Kidney (tissue), 14 donors: ENCODE measurements around the gene CALD1. TPM values are rescaled to one million over a fixed set of nuclear protein-coding genes. Genes with fewer than 3 reads are reported as not detected.

Experiments used
- DNase-seq, 5 donors: peaks; one replicate each; pipeline ENCODE4 v3.0.0-alpha.2; 2013 to 2020
- FAIRE-seq: peaks from 2 replicates; lab custom pipeline; 2012; peaks lifted over from hg19 to GRCh38; lab: Jason Lieb, UNC
- H3K27ac ChIP-seq, 2 donors: one replicate each; pipeline ENCODE4 v1.7.0; 2013; ENCODE audit warnings: low read depth in 2 of 2, low read length in 2 of 2, inconsistent platforms in 1 of 2
- H3K27me3 ChIP-seq: one replicate; pipeline ENCODE4 v1.7.1; 2013; ENCODE audit warnings: low read length, inconsistent platforms; ENCODE audit not compliant: control insufficient read depth, insufficient read depth
- H3K36me3 ChIP-seq, 3 donors: one replicate each; pipeline versions ENCODE4 v1.7.0 to v1.7.1; 2013; ENCODE audit warnings: low read length in 3 of 3, control low read depth in 1 of 3, inconsistent platforms in 1 of 3; ENCODE audit not compliant: insufficient read depth in 3 of 3, control insufficient read depth in 2 of 3
- H3K4me1 ChIP-seq, 3 donors: one replicate each; pipeline versions ENCODE4 v1.7.0 to v1.7.1; 2013; ENCODE audit warnings: low read length in 3 of 3, inconsistent platforms in 1 of 3, low read depth in 1 of 3; ENCODE audit not compliant: control insufficient read depth in 2 of 3, insufficient read depth in 2 of 3
- H3K4me3 ChIP-seq, 3 donors: one replicate each; pipeline versions ENCODE4 v1.7.0 to v1.8.1; 2013; ENCODE audit warnings: low read length in 3 of 3, control low read depth in 1 of 3, inconsistent platforms in 1 of 3
- H3K9ac ChIP-seq, 3 donors: one replicate each; pipeline versions ENCODE4 v1.7.0 to v1.7.1; 2013; ENCODE audit warnings: low read length in 3 of 3, control low read depth in 1 of 3, inconsistent platforms in 1 of 3
- H3K9me3 ChIP-seq, 3 donors: one replicate each; pipeline versions ENCODE4 v1.7.0 to v1.7.1; 2013; ENCODE audit warnings: low read length in 3 of 3, control low read depth in 1 of 3, inconsistent platforms in 1 of 3; ENCODE audit not compliant: control insufficient read depth in 2 of 3, insufficient read depth in 1 of 3
- intact Hi-C: fragments of 100-400 bp; cut with DNase I; formaldehyde crosslinking; loops from one replicate; pipeline ENCODE4 v1.11.1; 2022
- polyA plus RNA-seq: library from polyadenylated mRNA; stranded (reverse); fragments of 350-450 nt; fragmentation: Illumina TruSeq; extraction: RNeasy Lipid Tissue Mini Kit (QIAGEN cat#74804); gene quantifications from one replicate; pipeline ENCODE4 v1.2.3, GENCODE V29; 2014; ENCODE audit warnings: low read depth, low replicate concordance; ENCODE audit not compliant: insufficient read depth
- total RNA-seq: library from RNA; stranded (reverse); fragmentation: NEBNext Ultra II Directional; extraction: Animal tissue kit (Norgen Biotek cat#: 25700); gene quantifications from one replicate; pipeline ENCODE4 v1.2.1, GENCODE V29; 2021
- TF ChIP-seq, protein P1 (sequence below): IDR thresholded peaks from 3 replicates; pipeline ENCODE4 v1.5.1; 2012; ENCODE audit warnings: mild to moderate bottlenecking, moderate library complexity, borderline replicate concordance; ENCODE audit not compliant: insufficient read depth; ENCODE audit errors: extremely low read depth
- donor health status: control.
- donor health status: control.
- donor health status: control.
- donor health status: control.
- donor health status: control.
- donor health status: DM: yes; HTN: yes; CAD: no.
- donor health status: Normal renal cell carcinoma (clear cell type).

Gene CALD1
- total and polyA plus RNA-seq, 2 donors from 2014 or later, result 72.7 to 218 TPM

GRCh38 chr7:134851141-134851540 is 71.7 kb downstream of the CALD1 start:
- FAIRE-seq, result no peak

GRCh38 chr7:134852625-134853024 is 73.2 kb downstream of the CALD1 start:
- TF ChIP-seq, protein P1, sequence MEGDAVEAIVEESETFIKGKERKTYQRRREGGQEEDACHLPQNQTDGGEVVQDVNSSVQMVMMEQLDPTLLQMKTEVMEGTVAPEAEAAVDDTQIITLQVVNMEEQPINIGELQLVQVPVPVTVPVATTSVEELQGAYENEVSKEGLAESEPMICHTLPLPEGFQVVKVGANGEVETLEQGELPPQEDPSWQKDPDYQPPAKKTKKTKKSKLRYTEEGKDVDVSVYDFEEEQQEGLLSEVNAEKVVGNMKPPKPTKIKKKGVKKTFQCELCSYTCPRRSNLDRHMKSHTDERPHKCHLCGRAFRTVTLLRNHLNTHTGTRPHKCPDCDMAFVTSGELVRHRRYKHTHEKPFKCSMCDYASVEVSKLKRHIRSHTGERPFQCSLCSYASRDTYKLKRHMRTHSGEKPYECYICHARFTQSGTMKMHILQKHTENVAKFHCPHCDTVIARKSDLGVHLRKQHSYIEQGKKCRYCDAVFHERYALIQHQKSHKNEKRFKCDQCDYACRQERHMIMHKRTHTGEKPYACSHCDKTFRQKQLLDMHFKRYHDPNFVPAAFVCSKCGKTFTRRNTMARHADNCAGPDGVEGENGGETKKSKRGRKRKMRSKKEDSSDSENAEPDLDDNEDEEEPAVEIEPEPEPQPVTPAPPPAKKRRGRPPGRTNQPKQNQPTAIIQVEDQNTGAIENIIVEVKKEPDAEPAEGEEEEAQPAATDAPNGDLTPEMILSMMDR, result no peak

More at GRCh38 chr7:134851141-134851540, 71.7 kb downstream of the CALD1 start:
- no peak overlapping the region for H3K4me3 ChIP-seq
- TF ChIP-seq, protein P1, result no peak
- H3K36me3 ChIP-seq, result no peaks in the 10 kb centered on the region
- peaks cover 2 to 15% (median 3%) of the 10 kb centered on the region in 3 donors for H3K4me1 ChIP-seq
- H3K9me3 ChIP-seq, result no peaks in the 10 kb centered on the region
- no peak for DNase-seq
- H3K9ac ChIP-seq, result no peak overlapping the region
- intact Hi-C loops, result no loop called here
- no peak overlapping the region for H3K27ac ChIP-seq
- no peaks in the 10 kb centered on the region for H3K27me3 ChIP-seq

DNA sequence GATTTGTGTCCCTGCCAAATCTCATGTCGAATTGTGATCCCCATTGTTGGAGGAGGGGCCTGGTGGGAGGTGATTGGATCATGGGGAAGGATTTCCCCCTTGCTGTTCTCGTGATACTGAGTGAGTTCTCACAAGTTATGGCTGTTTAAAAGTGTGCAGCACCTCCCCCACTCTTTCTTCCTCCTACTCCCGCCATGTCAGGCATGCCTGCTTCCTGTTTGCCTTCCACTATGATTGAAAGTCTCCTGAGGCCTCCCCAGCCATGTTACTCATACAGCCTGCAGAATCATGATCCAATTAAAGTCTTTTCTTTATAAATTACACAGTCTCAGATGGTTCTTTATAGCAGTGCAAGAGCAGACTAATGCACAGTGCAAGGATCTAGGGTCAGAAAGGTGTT is 75.4 kb downstream of the CALD1 start:
- H3K36me3 ChIP-seq, result no peaks in the 10 kb centered on the region
- intact Hi-C loops, result no loop called here
- peaks cover 2 to 14% (median 3%) of the 10 kb centered on the region in 3 donors for H3K4me1 ChIP-seq
- H3K27me3 ChIP-seq, result no peaks in the 10 kb centered on the region
- H3K9me3 ChIP-seq, result no peaks in the 10 kb centered on the region
- FAIRE-seq, result no peak
- TF ChIP-seq, protein P1, result no peak
- peak in 1 of 5 donors; percentile 62 for DNase-seq
- H3K4me3 ChIP-seq, result no peak overlapping the region
- no peak overlapping the region for H3K27ac ChIP-seq
- H3K9ac ChIP-seq, result no peak overlapping the region

More at GRCh38 chr7:134852625-134853024, 73.2 kb downstream of the CALD1 start:
- peaks cover 2 to 14% (median 3%) of the 10 kb centered on the region in 3 donors for H3K4me1 ChIP-seq
- H3K4me3 ChIP-seq, result no peak overlapping the region
- no peaks in the 10 kb centered on the region for H3K27me3 ChIP-seq
- no peaks in the 10 kb centered on the region for H3K36me3 ChIP-seq
- DNase-seq, result peak in 1 of 5 donors; percentile 53
- intact Hi-C loops, result no loop called here
- H3K9ac ChIP-seq, result no peak overlapping the region
- no peaks in the 10 kb centered on the region for H3K9me3 ChIP-seq
- FAIRE-seq, result no peak
- H3K27ac ChIP-seq, result no peak overlapping the region

DNA sequence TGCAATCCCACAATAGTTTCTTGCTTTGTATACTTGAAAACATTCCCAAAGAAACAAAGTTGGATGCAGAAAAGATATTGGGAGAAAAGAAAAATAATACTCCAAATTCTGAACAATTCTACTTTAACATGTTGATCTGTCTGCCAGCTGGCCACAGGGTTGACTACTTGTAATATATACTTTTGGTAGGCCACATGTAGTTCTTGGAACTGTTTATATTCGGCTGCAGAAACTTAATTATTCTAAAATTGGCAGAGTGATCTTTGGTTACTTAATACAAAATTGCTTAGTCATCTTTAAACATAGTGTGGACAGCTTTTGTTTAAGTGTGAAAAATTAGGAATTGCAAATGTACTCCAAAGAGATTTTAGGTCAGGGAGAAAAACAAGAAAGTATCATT is 76.0 kb downstream of the CALD1 start:
- H3K36me3 ChIP-seq, result no peaks in the 10 kb centered on the region
- intact Hi-C loops, result no loop called here
- no peak overlapping the region for H3K27ac ChIP-seq
- no peak for FAIRE-seq
- no peak overlapping the region for H3K4me3 ChIP-seq
- no peaks in the 10 kb centered on the region for H3K27me3 ChIP-seq
- DNase-seq, result no peak
- peaks cover 0 to 14% (median 3%) of the 10 kb centered on the region in 3 donors for H3K4me1 ChIP-seq
- no peak overlapping the region for H3K9ac ChIP-seq
- no peaks in the 10 kb centered on the region for H3K9me3 ChIP-seq
- TF ChIP-seq, protein P1, result no peak
